ENCODE measurements around the gene SUGCT. TPM values are rescaled to one million over a fixed set of nuclear protein-coding genes. Genes with fewer than 3 reads are reported as not detected.

The SUGCT gene
- total RNA-seq, 1 experiment from 2014 or later = 1.6 TPM

GRCh38 chr7:40300146-40300670, 165.4 kb downstream of the SUGCT start:
- Mint-ChIP-seq H3K27me3 (ENCODE audit: unreplicated experiment) (no peaks in the 10 kb centered on the region), H3K9me3 (ENCODE audit: low read depth, unreplicated experiment) (no peaks in the 10 kb centered on the region), H3K36me3 (ENCODE audit: insufficient read depth, unreplicated experiment) (no peaks in the 10 kb centered on the region), H3K27ac (ENCODE audit: unreplicated experiment) (no peak overlapping the region), H3K4me3 (ENCODE audit: low read depth, unreplicated experiment) (no peak overlapping the region), H3K4me1 (ENCODE audit: low read depth, unreplicated experiment) (no peaks in the 10 kb centered on the region)
- TF ChIP-seq CTCF (IDR thresholded peaks at IDR 0.05; ENCODE audit: unreplicated experiment) = no peak
- CTCF ChIA-PET = no interaction called here
- no peak for DNase-seq
- no TSS peak for BruUV-seq (replicated peaks)
- intact Hi-C loops (cut with micrococcal nuclease; ENCODE audit: unreplicated experiment) = no loop called here

GRCh38 chr7:40301486-40302068, 166.8 kb downstream of the SUGCT start:
- H3K4me1 Mint-ChIP-seq (ENCODE audit: low read depth, unreplicated experiment) = no peaks in the 10 kb centered on the region
- intact Hi-C loops (cut with micrococcal nuclease; ENCODE audit: unreplicated experiment) = no loop called here
- BruUV-seq (replicated peaks) = no TSS peak
- no peak overlapping the region for H3K27ac Mint-ChIP-seq (ENCODE audit: unreplicated experiment)
- CTCF ChIA-PET = no interaction called here
- H3K36me3 Mint-ChIP-seq (ENCODE audit: insufficient read depth, unreplicated experiment) = no peaks in the 10 kb centered on the region
- no peaks in the 10 kb centered on the region for H3K9me3 Mint-ChIP-seq (ENCODE audit: low read depth, unreplicated experiment)
- no peak overlapping the region for H3K4me3 Mint-ChIP-seq (ENCODE audit: low read depth, unreplicated experiment)
- no peak for DNase-seq
- no peaks in the 10 kb centered on the region for H3K27me3 Mint-ChIP-seq (ENCODE audit: unreplicated experiment)
- TF ChIP-seq CTCF (IDR thresholded peaks at IDR 0.05; ENCODE audit: unreplicated experiment) = no peak

- H3K4me1 Mint-ChIP-seq (ENCODE audit: low read depth, unreplicated experiment) = no peaks in the 10 kb centered on the region
- no peaks in the 10 kb centered on the region for H3K9me3 Mint-ChIP-seq (ENCODE audit: low read depth, unreplicated experiment)
- H3K4me3 Mint-ChIP-seq (ENCODE audit: low read depth, unreplicated experiment) = no peak overlapping the region
- CTCF ChIA-PET = no interaction called here
- BruUV-seq (replicated peaks) = no TSS peak
- H3K36me3 Mint-ChIP-seq (ENCODE audit: insufficient read depth, unreplicated experiment) = no peaks in the 10 kb centered on the region
- no peak for TF ChIP-seq CTCF (IDR thresholded peaks at IDR 0.05; ENCODE audit: unreplicated experiment)
- no peaks in the 10 kb centered on the region for H3K27me3 Mint-ChIP-seq (ENCODE audit: unreplicated experiment)
- H3K27ac Mint-ChIP-seq (ENCODE audit: unreplicated experiment) = no peak overlapping the region
- intact Hi-C loops (cut with micrococcal nuclease; ENCODE audit: unreplicated experiment) = no loop called here
- DNase-seq = no peak
Measured at GRCh38 chr7:40303996-40304395, 169.2 kb downstream of the SUGCT start.

GRCh38 chr7:40305229-40305628, 170.4 kb downstream of the SUGCT start:
- H3K9me3 Mint-ChIP-seq (ENCODE audit: low read depth, unreplicated experiment) = no peaks in the 10 kb centered on the region
- CTCF ChIA-PET = no interaction called here

More at GRCh38 chr7:40305229-40305628, 170.4 kb downstream of the SUGCT start:
- no peaks in the 10 kb centered on the region for H3K27me3 Mint-ChIP-seq (ENCODE audit: unreplicated experiment)
- no peak overlapping the region for H3K27ac Mint-ChIP-seq (ENCODE audit: unreplicated experiment)
- no peak for DNase-seq
- no peak overlapping the region for H3K4me3 Mint-ChIP-seq (ENCODE audit: low read depth, unreplicated experiment)
- intact Hi-C loops (cut with micrococcal nuclease; ENCODE audit: unreplicated experiment) = no loop called here
- H3K4me1 Mint-ChIP-seq (ENCODE audit: low read depth, unreplicated experiment) = no peaks in the 10 kb centered on the region
- no peaks in the 10 kb centered on the region for H3K36me3 Mint-ChIP-seq (ENCODE audit: insufficient read depth, unreplicated experiment)
- no peak for TF ChIP-seq CTCF (IDR thresholded peaks at IDR 0.05; ENCODE audit: unreplicated experiment)
- BruUV-seq (replicated peaks) = no TSS peak

Measured in Calu3 (cell line).